GM12892 (cell line): ENCODE measurements around the gene GALNT16.

Experiments used
- DNase-seq: peaks from one replicate; pipeline ENCODE4 v3.0.0; 2011; ENCODE audit not compliant: insufficient read length
- FAIRE-seq: peaks from 2 replicates; lab custom pipeline; 2011; peaks lifted over from hg19 to GRCh38; lab: Jason Lieb, UNC
- POLR2A ChIP-seq: IDR thresholded peaks from 2 replicates; pipeline ENCODE4 v1.6.1; 2011; ENCODE audit warnings: low read depth, low read length, control low read depth
- POLR2AphosphoS5 ChIP-seq: IDR thresholded peaks from 2 replicates; pipeline ENCODE4 v1.6.1; 2011; ENCODE audit warnings: low read depth, low read length, control low read depth
- TAF1 ChIP-seq: IDR thresholded peaks from 2 replicates; pipeline ENCODE4 v1.6.1; 2011; ENCODE audit warnings: low read depth, mild to moderate bottlenecking, control low read depth, low read length, borderline replicate concordance

Gene GALNT16

GRCh38 chr14:69392481-69392880, 132.5 kb downstream of the GALNT16 start:
- TF ChIP-seq TAF1, result no peak
- TF ChIP-seq POLR2A, result no peak
- TF ChIP-seq POLR2AphosphoS5, result no peak
- FAIRE-seq, result peak; percentile 80
- DNase-seq, result no peak

GRCh38 chr14:69395929-69396328, 136.0 kb downstream of the GALNT16 start:
- TF ChIP-seq TAF1 (no peak), POLR2AphosphoS5 (no peak), POLR2A (no peak)
- no peak for FAIRE-seq

DNA sequence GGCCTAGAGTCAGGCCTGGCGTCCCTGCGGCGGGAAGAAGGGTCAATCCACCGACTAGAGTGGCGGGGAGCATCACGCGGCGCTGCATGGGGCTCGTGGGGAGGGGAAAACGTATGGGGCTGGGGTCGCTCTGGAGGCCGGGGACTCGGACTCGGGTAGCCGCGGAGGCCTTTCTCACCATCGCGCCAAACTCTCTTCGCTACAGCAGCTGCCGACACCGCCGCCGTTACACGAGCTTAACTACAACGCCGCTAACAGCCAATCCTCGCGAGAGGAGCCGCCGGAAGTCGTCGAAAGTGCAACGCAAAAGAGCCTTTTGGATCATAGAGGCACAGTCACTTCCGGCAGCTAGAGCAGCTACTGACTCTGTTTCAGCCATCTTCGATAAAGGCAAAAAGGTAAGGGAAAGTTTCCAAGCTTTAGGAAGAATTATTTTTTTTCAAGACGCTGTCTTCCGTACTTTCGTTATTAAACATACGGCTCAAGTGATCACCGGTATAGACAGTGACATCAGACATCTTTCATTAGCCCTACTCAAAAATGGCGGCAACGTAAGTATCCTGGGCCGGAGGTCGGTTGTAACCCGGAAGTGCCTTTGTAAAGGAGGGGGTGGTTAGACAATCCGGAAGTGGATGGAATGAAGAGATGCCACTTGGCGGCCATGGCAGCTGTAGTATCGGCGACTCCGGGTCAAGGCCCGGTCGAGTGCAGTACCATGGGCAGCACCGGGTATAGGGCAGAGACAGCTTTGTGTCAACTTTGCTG, 138.3 kb downstream of the GALNT16 start, which contains the start of the genes ERH and SLC39A9:
Gene ERH (minus strand): TSS at position 247 of the 765 bp plus-strand sequence. CDS start 66 bp downstream, at position 181.
Gene SLC39A9 (plus strand): TSS at position 640 of the 765 bp plus-strand sequence. CDS start 678 bp downstream, outside the sequence.
- TF ChIP-seq POLR2AphosphoS5 (peak; percentile 96), POLR2A (peak; percentile 93), TAF1 (peak; percentile 71; the same call in 1 of the 2 replicates)
- DNase-seq, result peak; percentile 73
- FAIRE-seq, result peak; percentile 98

More at GRCh38 chr14:69395929-69396328, 136.0 kb downstream of the GALNT16 start:
- DNase-seq, result no peak

GRCh38 chr14:69398818-69399210, 138.9 kb downstream of the GALNT16 start:
- TF ChIP-seq POLR2A, result no peak
- TF ChIP-seq TAF1, result no peak
- DNase-seq, result no peak

DNA sequence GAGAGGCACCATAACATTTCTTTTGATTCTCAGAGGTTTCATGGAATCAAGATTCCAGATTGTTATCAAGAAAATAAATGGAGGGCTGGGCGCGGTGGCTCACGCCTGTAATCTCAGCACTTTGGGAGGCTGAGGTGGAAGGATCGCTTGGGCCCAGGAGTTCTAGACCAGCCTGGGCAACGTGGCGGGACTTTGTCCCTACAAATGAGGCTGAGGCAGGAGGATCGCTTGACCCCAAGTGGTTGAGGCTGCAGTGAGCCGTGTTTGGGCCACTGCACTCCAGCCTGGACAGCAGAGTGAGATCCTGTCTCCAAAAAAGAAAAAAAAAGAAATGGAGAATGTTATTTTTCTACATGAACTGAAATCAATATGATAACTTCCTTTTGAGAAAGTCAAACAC, 139.8 kb downstream of the GALNT16 start:
- no peak for TF ChIP-seq POLR2AphosphoS5
- FAIRE-seq, result no peak
- no peak for DNase-seq

More at GRCh38 chr14:69398818-69399210, 138.9 kb downstream of the GALNT16 start:
- no peak for FAIRE-seq

DNA sequence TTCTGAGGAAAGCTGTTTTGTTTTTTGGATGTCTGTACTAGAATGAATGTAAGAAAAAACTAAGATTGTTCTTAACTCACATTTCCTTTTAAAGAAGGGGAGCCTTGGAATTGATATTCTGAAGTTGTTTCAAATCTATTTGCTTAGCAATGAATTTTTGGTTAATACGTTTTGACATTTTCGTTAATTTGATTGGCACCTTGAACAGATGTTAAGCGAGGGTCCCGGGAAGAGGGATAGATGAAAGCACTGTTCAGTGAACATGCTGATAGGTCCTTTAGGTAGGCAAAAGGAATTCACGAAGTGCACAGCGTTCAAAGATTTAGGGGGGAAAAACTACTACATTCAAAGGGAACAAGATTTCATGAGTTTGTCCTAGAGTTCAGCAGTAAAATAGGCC, 140.2 kb downstream of the GALNT16 start:
- FAIRE-seq, result no peak
- no peak for DNase-seq
- TF ChIP-seq TAF1 (no peak), POLR2AphosphoS5 (no peak), POLR2A (no peak)

DNA sequence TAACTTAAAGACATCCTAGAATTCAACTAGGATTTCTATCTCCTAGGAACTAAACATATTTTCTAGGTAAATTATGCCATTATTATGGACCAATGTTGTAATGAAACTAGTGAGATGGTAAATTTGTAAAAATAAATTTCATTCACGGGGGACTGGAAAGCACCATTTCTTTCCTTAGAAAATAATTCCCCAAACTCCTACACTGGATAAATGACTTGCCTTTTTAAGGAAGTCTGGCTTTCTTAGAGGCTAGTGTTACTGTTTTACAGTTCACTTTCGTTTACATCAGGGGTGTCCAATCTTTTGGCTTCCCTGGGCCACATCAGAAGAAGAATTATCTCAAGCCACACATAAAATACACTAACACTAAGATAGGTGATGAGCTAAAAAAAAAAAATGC, 141.9 kb downstream of the GALNT16 start:
- no peak for FAIRE-seq
- DNase-seq, result no peak
- no peak for TF ChIP-seq POLR2AphosphoS5
- no peak for TF ChIP-seq POLR2A
- no peak for TF ChIP-seq TAF1

GRCh38 chr14:69404478-69404877, 144.5 kb downstream of the GALNT16 start:
- no peak for FAIRE-seq
- TF ChIP-seq TAF1, result no peak
- no peak for TF ChIP-seq POLR2AphosphoS5
- no peak for TF ChIP-seq POLR2A
- DNase-seq, result no peak

DNA sequence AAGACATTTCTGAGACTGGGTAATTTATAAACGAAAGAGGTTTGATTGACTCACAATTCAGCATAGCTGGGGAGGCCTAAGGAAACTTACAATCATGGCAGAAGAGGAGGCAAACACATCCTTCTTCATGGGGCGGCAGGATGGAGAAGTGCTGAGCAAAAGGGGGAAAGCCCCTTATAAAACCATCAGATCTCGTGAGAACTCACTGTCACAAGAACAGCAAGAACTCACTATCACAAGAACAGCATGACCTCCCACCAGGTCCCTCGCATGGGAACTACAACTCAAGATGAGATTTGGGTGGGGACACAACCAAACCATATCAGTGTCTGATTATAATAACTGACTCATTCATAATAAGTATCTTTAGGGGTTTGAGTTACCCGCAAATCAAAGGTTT, 144.9 kb downstream of the GALNT16 start:
- FAIRE-seq, result no peak
- no peak for TF ChIP-seq TAF1
- no peak for TF ChIP-seq POLR2A
- TF ChIP-seq POLR2AphosphoS5, result no peak
- DNase-seq, result no peak

- DNase-seq (no peak), FAIRE-seq (no peak)
- TF ChIP-seq TAF1 (no peak), POLR2AphosphoS5 (no peak), POLR2A (no peak)
Observed at GRCh38 chr14:69405762-69406161, 145.8 kb downstream of the GALNT16 start.
